OCI-M2 (cell line): Measurements from ENCODE around the gene ARHGAP8.
"Not testable (repeated sequence)": the region's sequence is repeated elsewhere in the genome, so short reads cannot be mapped to it uniquely, and the experiment has no call there.

Source experiments
- DNase-seq: peaks from one replicate; lab custom pipeline; 2025; ENCODE audit not compliant: unreplicated experiment; lab: John Stamatoyannopoulos, UW

ARHGAP8 gene

DNA sequence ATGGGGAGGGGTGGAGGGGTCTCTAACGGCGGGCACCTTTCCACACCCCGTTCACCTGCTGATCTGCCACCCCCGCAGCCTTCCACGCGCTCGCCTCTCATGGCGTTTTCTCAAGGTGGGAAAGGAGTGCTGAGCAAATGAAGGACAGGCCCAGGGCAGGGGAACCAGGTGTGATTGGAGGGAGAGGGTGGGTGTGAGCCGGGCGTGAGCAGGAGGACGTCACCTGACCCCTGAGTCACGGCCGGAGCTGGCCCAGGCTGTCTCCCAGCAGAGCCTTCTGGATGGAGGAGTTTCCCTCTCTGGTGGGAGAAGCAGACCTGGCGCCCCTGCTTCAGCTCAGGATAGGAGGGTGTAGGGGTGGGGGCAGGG, 14.0 kb upstream of the ARHGAP8 start:
- no peak for DNase-seq

DNA sequence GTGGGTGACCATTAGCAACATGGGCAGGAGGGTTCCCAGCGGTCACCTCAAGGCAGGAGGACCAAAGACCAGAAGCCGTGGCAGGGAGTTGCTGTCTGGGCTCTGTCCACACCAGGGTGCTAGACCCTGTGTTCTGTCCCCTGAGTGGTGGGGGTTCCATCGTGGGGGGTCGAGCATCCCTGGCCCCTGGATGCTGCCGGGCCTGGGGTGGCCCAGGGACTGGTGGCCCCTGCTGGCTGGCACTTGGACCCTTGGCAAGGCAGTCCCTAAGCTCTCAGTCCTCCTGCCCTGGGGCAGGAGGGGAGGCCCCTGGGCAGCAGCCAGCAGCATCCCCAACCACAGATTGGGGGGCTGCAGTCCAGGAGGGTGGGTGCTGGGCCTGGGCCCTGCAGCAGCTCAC, 13.4 kb upstream of the ARHGAP8 start:
- DNase-seq: no peak

DNA sequence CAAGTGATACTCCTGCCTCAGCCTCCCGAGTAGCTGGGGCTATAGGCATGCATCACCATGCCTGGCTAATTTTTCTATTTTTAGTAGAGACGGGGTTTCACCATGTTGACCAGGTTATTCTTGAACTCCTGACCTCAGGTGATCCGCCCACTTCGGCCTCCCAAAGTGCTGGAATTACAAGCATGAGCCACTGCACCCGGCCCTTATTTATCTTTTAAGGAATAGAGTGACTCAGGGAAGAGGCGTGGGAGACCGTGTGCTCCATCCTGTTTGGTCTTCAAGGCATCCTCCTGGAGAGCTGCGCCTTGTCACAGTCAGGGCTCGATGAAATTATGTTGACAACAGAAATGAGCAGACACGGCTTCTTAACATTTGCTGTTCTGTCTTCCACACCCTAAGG, 12.7 kb upstream of the ARHGAP8 start:
- DNase-seq: not testable (repeated sequence)

DNA sequence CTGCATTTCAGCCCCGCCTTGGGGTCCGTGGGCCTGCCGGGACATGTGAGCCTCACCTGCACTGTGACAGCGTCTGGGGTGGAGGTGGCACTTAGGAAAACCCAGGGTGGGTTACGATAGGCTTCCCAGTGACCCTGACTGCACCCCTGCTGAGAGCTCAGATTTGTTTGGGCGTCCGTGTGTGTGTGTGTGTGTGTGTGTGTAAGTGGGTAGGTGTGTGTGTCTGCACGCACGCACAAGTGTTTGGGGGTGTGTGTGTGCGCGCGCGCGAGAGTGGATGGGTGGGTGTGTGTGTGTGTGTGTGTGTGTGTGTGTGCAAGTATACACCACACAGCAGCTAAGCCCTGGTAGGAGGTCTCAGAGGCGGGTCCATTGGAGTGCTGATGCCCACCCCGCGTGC, 12.1 kb upstream of the ARHGAP8 start:
- no peak for DNase-seq

DNA sequence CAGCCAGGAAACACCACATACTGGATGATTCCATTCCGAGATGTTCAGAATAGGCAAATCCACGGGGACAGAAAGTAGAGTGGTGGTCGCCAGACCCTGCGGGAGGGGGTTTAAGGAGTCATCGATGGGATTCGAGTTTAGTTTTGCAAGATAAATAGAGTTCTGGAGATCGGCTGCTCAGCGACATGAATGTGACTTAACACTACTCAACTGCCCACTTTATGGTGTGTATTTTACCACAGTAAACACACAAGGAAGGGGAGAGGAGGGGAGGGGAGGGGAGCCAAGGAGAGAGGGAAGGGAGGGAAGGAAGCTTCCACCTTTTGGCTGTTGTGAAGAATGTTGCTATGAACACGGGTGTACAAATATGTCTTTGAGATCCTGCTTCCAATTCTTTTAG, 10.4 kb upstream of the ARHGAP8 start:
- no peak for DNase-seq

DNA sequence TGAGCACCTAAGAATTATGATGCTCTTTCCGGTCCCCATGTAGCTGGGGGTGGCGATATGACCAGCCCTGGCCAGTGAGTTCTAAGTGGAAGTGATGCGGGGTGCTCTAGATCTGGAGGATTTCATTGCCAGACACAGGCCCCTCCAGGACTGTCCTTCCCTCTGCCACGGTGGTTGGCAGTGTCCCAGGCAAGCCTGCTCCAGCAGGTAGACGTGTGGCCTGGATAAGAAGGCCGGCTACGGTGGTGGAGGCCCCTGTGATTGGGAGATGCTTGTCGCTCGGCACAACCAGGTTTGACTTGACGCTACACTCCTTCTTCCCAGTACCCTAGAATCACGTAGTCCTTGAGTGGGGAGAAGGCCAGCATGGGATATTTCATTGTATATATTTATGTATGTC, 9.1 kb upstream of the ARHGAP8 start:
- no peak for DNase-seq

DNA sequence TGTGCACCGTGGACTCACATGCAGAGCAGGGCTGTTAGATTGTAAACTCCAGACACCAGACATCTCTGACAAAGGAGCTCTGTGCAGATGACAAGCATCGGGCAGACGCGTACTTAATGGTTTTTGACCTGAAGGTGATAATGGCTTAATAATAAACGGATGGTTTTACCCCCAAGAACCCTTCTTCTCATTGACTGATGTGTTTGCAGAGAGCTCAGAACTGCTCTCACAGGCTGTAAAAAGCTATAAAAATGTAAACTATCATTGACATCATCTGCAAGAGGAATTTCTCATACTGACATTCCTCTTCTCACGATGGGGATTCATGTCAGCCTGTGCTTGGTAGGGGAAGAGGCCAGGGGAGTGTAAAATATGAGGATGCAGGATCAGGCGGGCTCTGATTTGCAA, 8.6 kb upstream of the ARHGAP8 start:
- no peak for DNase-seq

DNA sequence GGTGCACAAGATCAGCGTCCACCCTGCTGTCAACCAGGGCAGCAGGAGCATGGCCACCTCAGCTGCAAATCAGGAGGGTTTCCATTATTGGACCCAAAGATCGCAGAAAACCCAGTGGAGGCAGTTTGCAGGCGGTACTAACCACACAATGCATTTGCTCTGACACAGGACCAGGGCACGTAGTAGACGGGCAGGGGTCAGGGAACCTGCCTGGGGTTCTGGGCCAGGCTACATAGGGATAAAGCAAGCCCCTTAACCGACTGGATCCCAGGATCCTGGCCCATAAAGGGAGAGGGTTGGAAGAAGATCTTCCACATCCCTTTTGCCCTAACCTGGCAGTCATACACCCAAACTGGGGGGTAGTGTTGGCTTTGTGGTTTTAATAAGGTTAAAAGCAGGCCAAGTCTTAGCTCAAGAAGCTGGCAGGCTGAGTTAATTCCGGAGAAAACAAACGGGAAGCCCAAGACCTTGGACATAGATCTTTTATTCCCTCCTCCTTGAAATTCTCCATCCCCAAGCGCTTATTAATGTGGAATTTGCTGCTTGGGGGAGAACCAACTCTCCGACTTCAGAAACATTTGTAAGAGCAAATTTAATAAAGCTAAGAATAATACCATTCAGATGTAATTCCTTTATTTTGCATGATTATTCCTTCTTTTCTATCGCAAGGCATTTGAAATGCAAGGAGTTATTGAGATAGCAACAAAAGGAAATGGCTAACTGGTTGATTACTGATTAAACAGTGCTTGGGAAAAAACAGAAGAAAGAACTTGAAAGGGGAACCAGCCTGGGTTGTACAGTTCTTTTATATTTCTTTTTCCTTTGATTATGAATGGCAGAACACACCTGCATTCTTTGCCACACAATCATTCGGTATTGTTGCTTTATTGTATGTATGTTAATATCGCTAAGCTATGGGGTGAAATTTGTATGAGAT, 6.3 kb upstream of the ARHGAP8 start:
- DNase-seq: no peak

DNA sequence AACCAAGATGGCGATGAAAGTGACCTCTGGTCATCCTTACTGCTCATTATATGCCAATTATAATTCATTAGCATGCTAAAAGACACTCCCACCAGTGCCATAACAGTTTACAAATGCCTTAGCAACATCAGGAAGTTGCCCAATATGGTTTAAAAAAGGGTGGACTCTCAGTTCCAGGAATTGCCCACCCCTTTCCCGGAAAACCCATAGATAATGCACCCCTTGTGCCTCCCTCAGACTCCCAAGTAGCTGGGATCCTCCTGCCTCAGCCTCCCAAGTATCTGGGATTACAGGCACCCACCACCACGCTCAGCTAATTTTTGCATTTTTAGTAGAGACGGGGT, 4.6 kb upstream of the ARHGAP8 start:
- DNase-seq: not testable (repeated sequence)

DNA sequence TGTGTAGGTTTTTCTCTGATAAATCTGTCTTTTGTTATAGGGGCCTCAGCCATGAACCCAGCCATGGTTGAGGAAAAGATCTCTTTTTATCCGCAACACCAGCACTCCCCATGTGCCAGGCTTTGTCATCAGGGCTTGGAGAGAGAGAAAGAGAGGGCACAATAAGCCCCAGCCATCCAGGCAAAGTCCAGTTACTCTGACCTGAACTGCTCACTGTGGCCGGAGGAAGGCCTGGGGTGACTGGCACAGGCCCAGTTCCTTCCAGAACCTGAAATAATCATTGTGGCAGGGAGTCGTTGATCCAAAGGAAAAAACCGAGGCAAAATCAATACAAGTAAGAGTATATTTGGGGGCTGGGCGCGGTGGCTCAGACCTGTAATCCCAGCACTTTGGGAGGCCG, 3.9 kb upstream of the ARHGAP8 start:
- no peak for DNase-seq

DNA sequence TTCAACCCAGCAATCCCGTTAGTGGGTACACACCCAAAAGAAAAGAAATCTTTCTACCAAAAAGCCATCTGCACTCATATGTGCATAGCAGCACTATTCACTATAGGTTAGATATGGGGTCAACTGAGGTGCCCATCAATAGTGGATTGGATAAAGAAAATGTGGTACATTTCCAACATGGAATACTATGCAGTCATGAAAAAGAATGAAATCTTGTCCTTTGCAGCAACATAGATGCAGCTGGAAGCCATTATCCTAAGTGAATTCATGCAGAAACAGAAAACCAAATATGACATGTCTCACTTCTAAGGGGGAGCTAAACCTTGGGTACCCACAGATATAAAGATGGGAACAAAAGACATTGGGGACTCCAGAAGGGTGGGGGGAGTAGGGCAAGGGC, 1.9 kb upstream of the ARHGAP8 start:
- DNase-seq: no peak

DNA sequence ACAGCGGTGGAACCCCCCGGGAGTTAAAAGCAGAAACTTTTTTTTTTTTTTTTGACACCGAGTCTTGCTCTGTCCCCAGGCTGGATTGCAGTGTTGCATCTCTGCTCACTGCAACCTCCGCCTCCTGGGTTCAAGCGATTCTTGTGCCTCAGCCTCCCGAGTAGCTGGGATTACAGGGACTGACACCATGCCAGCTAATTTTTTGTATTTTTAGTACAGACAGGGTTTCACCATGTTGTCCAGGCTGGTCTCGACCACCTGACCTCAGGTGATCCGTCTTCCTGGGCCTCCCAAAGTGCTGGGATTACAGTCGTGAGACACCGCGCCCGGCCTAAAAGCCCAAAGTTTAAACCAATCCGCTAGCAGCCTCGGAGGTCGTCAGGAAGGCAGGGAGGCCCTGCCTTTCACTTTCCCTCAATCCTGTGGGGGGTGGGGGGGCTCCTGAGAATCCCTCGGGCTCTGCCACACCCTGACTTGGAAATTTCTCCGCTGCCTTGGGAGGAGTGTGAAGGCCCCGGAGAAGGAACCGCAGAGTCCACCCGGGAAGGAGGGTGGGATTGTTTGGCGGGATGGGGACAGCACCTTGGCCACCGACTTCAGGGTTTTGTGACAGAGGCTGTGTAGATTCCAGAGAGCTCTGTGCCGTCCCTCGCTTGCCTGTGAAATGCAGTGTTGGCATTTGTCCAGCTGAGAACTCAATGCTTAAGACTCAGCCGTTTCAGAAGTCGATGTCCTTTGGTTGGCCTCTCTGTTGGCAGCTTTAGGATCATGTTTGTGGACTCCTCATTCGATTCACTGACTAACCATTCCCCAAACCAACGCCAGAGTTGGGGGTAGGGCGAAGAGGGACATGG, 1.0 kb downstream of the ARHGAP8 start:
- no peak for DNase-seq

DNA sequence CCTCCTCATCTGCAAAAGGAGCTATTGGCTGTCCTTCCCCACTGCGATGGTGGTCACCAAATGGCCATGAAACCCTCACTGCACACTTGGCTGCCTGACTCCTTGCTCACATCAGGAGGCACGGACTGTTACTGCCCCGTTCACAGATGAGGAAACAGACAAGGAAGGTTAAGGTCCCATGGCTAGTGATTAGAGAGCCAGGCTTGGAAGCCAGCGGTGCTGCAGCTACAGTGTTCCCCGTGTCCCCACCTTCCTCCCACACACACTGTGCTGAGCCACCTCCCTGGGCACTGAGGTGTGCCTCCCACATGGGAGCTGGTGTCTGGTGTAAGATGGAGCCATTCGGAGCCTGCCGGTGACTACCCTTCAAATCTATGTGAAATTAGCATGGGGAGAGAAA, 2.6 kb downstream of the ARHGAP8 start:
- DNase-seq: no peak

DNA sequence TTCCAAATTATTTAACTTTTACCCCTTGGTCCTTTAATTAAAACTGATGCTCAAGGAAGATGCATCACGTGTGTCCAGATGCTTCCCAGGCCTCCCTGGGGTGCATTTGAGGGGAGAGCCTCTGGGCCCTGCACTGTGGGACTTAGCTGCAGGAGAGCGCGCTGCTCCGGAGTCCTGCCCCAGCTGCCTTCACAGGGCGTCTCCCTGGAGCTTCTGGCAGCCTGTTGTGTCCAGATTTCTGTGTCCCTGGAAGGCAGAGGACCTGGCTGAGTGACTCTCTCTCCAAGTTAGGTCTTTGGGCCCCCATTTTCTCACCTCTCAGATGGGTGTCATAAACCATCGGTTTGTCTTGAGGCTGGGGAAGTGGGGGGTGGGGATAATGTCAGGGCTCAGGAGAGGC, 3.0 kb downstream of the ARHGAP8 start:
- no peak for DNase-seq

DNA sequence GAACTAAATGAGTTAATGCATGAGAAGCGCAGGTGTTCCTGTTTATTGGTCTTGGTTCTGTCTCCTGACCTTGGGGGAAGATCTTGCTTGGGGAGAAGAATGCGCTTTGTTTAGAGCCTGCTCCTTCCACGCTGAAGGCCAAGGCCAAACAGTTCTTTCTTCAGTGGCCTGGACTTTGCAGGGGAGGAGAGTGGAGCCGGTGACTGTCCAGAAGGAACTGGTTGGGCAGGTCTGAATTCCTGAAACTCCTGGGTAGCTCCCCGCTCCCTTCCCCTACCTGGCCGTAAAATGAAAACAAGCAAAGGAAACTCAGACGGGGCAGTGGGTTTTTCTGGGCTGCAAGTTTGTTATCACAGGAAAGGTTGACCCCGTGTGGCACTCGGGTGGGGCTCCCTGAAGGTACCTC, 3.6 kb downstream of the ARHGAP8 start:
- DNase-seq: no peak

DNA sequence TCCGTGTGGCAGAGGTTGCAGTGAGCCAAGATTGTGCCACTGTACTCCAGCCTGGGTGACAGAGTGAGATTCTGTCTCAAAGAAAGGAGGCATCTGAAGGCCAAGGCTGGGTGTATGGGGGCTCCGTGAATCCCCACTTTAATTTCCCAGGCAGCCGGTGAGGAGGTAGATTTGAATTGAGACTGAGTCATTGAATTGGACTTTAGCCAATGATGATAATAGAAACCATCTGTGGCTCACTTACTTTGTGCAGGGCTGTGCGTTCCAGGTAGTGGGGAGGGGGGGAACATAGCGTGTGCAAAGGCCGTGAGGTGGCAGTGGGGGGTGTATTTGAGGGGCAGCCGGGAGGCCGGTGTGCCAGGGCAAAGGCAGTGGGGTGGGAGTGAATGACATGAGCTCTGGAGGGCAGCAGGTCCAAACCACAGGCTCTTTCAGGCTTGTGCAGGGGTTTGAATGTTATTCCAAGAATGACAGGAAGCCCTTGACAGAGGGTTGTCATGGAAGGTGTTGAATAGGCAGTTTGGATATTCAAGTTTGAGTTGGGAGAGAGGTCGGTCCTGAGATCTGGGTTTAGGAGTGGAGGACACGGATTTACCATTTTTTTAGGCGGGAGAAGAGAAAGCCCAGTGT, 6.1 kb downstream of the ARHGAP8 start:
- DNase-seq: no peak

DNA sequence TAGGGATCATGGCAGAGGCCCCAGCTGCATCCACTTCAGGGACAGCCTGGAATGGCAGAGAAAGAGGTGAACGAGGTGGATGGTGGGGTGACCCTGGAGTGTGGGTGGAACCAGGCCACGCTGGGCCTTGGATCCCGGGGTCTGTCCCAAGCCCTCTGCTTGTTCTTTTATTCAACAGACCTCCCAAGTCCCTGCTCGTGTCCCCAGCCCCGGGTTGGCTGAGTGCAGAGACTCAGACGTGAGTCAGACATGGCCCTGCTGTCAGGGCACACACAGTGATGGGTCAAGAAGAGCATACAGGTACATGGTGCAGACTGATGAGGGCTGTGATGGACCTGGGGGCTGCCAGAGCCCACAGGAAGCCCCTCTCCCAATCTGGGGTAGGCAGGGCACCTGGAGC, 6.6 kb downstream of the ARHGAP8 start:
- no peak for DNase-seq

DNA sequence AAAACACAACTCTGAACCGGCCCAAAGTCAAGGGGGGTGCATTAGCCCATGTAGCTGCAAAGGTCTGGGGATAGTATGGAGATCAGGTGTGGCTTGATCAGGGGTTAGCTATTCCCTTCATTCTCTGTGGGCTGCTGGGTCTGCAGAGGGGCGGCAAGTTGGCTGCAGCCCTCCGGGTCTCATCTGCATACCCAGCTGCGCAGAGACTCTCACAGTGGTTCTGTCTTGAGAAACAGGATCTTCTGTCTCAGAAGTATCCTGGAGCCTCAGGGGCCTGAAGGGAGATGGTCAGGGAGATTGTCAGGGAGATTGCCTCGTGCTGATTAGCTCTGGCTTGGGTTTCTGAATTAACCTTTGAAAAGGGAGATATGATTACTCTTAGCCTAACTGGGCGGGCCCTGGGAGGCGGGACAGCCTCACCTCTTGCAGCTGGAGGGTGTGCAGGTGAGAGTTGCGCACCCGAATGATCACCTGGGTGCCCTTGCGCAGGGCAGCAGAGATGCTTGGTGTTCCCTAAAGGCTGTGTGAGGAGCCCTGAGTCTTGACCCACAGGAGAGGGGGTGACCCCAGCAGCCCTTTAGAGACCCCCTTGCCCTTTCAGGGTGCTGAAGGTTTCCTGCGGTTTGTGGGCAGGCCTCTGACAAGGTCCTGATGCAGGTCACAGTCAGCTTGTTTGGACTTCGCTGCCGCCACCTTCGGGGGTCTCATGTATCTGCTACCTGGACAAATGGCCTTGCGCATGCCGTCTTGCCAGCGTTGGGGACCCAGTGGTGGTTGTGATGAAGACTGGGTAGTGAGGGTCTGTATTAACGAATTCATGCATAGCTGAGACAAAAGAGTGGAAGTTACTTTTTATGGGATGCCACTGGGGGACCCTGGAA, 7.3 kb downstream of the ARHGAP8 start:
- DNase-seq: no peak

DNA sequence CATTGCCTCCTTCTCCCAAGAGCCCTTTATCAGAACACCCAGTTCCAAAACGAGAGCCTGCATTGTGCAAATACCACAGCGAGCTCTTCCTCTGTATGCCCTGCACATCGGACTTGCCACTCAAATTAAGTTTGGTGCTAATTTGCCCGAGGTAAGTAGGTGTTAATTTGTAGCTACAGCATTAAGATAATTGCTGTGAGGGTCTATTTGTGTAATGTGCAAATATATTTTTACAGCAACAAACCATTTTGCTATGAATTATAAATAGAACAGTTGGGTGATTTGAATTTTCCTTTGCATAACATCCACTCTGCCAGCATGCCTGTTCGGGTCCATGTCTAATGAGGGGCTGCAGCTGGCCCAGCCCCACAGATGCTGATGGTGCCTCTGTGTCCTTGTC, 8.1 kb downstream of the ARHGAP8 start:
- no peak for DNase-seq

DNA sequence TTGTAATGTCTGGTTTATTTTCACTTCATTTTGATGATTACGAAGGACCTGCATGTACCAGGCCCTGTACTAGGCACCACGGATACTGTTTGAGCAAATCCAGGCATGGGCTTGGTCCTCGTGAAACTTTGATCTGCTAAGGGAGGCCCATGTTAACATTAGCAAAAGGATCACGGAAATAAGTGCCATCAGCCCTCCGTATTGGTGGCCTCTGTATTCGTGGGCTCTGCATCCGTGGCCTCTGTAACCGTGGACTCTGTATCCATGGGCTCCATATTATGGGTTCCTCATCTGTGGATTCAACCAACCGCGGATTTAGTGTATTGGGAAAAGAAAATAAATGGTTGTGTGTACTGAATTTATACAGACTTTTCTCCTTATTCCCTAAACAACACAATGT, 8.7 kb downstream of the ARHGAP8 start:
- DNase-seq: no peak

DNA sequence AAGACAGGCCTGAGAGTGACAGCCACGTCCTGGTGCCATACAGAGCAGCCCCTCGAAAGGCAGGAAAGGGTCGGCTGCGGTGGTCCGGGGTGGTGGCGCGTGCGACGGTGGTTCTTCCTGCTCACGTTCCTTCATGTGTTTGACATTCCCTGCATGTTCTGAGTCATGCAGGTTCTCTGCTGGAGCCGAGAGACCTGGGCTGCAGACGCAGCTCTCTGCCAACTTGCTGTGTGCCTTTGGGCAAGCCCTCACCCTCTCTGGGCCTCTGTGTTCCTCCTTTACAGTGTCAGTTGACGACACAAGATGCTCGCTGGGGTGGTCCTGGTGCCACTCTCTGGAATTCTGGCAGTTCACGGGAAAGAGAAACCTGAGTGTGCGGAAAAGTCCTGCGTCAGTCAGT, 12.0 kb downstream of the ARHGAP8 start:
- no peak for DNase-seq
